CD4-positive, alpha-beta T cell treated with Interleukin-10 for 1 hour (primary cell): Measurements from ENCODE around the gene COX14.
"Not testable (repeated sequence)": the region's sequence is repeated elsewhere in the genome, so short reads cannot be mapped to it uniquely, and the experiment has no call there.

Experiments
- DNase-seq: peaks from one replicate; pipeline ENCODE4 v3.0.0-alpha.2; 2020

COX14 gene

DNA sequence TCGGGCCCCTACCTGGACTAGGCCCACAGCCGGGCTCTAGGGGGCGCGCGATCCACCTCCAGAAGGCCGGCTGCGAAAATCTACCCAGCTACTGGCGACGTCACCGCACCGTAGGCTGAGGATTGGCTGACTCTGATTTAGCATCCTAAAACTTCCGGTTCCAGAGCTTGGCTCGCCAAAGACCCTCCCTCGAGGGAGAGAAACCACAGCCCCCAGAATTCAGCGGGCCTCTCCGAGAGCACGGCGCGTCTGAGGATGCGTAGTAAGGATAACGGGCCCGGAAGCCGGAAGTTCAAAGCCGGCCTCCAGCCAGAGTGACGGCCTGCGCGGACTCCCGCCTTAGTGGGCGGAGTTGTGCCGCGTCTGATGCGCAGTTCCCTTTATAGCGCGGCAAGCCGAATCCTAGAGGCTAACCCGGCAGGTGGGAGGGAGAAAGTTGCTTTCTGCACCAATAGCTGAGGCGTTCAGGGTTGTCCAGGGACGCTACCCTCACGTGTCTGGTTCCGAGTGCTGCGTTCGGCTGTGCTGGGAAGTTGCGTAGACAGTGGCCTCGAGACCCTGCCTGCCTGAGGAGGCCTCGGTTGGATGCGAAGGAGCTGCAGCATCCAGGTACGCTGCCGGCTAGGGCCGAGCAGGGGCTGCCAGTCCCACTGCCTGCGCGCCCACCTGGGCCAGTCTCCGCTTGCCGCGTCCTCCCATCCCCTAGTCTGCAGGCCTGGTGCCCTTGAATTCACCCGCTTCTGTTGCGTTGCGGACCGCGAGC, at the start of gene COX14:
Gene COX14 (plus strand): TSS at position 544 of the 763 bp plus-strand sequence. CDS start 7,808 bp downstream, outside the sequence.
- peak; percentile 100 for DNase-seq

DNA sequence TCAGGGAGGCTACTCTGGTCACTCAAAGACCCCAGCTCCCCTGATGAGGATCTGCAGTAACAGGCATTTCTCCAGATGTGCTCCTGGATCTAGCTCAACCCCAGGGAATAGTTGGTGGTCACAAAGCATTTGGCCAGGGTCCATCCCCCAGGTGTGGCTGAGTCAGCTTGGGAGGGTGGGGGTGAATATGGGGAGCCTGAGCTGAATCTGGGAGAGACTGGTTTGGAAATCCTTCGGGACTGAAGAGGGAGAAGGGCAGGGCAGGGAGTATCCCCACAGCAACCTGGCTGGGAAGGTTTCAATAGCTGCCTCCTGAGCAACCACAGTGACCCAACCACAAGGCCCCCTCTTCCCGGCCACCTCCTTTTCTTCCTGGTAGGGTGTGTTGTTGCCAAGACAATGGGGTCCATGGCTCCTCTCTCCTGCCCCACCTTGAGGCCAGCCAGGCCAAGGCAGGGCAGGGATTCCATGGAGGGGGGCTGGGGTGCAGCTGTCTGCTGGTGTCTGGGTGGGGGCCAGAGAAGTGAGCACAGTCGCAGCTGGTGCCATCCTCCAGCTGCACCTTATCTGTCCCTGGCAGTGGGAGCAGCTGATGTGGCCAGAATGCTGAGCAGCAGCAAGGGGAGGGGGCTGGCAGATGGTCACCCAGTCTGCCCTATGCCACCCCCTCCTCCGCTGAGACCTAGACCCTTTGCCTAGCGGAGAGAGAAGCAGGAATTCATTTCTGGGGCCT, 49.1 kb upstream of the COX14 start:
- no peak for DNase-seq

- no peak for DNase-seq
These were observed 46.2 kb upstream of the COX14 start for GRCh38 chr12:50065726-50066310.

DNA sequence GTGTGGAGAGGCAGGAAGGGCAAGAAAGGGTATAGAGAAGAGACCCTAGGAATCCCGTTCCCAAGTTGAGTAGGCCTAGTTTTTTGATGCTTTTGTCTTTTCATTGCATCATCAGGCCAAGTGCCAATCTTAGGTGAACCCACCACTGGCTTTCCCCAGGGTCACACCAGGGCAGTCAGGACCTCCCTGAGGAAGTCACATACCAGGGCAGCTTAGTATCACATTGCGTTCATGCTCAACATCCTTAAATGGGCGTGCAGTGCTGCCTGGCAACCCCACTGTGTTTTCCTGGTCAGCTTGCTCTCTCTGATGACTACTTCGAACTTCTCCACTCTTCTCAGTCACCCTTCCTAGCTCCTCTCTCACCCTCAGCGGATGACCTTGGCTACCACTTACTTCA, 45.6 kb upstream of the COX14 start:
- DNase-seq: no peak

- no peak for DNase-seq
These were observed 43.0 kb upstream of the COX14 start for GRCh38 chr12:50069069-50069468.

GRCh38 chr12:50069539-50069938, 42.5 kb upstream of the COX14 start:
- DNase-seq: no peak

- peak; percentile 68 for DNase-seq
These were observed 41.5 kb upstream of the COX14 start for GRCh38 chr12:50070314-50071060.

DNA sequence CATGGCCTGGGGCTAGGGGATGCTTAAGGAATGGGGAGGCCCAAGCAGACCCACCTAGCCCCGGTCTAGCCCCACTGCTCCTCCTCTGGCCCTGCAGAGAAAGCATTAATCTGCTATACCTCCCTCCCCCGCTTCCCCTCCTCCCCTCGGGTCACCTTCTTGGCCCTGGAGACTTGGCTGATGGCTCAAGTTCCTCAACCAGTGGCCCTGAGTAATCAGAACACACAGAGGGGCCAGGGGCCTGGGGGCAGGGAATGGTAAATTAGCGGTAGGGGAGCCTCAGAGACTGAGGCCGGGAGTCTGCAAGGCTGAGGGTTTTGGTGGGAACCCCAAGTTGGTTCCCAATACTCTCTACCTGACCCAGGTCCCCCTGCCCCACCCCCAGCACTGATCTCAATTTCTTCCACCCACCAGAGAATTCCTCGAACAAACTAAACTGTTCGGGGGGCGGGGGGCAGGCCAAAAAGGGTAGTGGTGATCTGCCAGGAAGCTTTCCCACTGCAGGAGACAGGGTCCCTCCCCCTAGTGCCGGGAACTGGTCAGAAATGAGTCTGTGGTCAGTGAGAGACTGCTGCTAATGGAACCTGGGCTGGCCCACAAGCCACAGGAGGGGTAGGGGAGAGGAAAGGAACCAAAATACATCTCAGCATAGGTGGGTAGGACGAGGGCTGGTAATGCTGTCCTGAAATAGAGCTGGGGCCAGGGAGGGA, 39.7 kb upstream of the COX14 start:
- DNase-seq: no peak

DNA sequence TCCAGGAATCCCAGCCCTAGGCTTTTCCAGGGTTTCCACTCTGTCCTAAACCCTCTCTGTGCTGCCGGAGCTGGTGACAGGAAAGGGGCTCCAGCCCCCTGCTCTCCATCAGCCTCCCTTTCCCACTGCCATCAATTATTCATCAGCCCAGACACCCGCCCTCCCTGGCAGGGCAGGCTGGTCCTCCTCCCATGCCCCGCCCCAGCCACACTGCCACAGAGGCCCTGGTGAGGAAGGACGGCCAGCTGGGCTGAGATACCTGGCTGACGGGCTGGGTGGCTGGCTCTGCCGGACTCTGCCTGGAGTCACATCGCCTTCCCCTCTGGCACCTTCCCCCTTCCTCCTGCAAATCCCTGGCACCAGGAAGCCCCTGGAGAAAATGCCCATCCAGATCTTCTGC, 38.8 kb upstream of the COX14 start:
- DNase-seq: no peak

GRCh38 chr12:50073712-50074111, 38.3 kb upstream of the COX14 start:
- DNase-seq: no peak

DNA sequence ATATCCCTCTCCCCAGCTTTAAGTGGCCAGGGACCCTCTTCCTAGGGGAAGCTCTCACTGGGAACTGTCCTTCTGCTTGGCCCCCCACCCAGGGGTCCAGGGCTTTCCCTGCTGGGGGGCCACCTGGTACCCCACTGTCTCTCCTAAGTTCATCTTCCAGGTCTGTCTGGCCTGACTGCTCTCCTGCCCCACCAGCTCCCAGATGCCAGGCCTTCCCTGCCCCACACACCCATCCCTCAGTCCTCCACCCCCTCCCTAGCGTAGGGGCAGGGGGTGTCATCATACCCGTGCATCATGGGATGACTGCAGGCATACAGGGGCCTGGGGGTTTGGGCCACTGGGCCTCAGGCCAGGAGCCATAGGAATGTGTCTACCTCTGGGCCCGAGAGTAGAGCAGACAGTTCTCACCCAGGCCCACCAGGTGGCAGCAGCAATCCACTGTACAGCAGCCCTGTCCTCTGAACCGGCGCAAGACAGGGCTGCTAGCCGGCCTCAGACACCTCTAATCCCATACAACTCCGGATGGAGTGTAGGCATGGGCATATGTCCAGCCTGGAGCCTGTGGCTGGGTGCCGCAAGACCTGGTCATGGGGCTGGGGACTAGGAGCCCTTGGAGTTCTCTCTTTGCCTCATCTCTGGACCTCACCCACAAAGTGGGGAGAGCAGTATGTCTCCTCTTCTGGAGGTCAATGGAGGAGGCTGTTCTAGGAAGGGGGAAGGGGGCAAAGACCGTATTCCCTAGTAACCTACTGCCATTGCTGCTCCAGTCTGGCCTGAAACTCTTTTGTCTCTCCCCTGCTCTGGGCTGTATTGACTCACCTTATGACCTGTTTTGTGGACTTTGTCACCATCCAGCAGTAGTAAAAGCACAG, 36.9 kb upstream of the COX14 start:
- peak; percentile 82 for DNase-seq

- DNase-seq: no peak
These were observed 36.2 kb upstream of the COX14 start for GRCh38 chr12:50075808-50076170.

GRCh38 chr12:50077099-50077498, 34.9 kb upstream of the COX14 start:
- DNase-seq: no peak

DNA sequence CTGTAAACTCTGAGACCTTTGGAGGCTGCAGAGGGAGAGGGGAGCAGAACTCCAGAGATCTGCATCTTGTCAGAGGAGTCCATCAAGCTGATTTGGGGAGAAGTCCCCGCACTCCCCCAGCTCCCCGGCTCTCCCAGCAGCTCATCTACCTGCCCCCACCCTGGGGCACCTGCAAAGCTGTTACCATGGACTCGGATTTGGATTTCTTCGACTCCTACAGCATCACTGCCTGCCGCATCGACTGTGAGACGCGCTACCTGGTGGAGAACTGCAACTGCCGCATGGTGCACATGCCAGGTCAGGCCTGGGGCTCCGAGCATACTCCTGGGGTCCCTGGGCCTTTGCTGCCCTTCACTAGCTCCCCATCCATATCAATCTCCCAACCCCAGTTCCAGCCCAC, 33.8 kb upstream of the COX14 start:
- no peak for DNase-seq

DNA sequence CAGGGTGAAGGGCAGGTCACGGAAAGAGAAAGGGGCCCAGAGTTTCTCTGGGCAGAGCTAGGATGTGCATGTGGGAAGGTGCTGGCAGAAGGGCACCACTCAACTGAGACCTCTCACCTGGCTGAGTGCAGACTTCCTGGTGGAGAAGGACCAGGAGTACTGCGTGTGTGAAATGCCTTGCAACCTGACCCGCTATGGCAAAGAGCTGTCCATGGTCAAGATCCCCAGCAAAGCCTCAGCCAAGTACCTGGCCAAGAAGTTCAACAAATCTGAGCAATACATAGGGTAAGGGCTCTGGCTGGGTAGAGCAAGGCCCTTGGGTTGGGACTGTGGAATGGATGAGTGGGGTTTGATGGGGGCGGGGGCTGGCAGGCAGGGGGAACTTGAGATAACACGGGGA, 32.3 kb upstream of the COX14 start:
- DNase-seq: no peak

DNA sequence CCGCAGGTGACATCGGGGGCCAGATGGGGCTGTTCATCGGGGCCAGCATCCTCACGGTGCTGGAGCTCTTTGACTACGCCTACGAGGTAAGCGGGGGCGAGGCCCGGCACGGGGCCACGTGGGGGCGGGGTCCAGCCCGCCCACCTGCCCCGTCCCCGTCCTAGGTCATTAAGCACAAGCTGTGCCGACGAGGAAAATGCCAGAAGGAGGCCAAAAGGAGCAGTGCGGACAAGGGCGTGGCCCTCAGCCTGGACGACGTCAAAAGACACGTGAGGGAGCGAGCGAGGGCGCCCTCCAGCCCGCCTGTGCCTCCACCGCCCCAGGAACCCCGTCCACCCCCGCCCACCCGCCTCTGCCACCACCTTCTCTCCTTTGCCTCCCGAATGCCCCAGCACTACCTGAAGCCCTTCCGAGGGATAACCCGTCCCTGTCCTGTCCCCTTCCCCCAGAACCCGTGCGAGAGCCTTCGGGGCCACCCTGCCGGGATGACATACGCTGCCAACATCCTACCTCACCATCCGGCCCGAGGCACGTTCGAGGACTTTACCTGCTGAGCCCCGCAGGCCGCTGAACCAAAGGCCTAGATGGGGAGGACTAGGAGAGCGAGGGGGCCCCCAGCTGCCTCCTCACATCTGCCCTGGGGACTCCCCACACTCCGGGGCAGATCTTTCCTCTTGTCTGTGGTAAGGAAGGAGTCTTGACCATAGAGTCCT, 30.8 kb upstream of the COX14 start:
- no peak for DNase-seq

DNA sequence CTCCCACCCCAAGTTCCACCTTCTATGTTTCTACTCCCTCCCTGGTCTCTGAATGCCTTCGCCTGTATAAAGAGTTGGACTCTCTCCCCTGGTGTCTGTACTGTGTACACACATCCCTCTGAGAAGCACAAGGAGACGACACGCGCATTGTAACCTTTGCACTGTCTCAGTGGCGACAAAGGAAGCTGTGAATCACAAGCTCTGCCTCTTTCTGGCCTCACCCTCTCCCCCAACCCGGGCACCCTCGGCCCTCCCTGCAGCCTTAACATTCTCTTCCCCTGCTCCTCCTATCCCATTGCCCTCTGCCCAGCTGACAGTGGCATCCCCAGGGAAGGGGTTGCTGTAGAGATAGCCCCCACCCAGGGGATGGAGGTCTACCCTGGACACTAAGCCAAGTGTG, 29.4 kb upstream of the COX14 start:
- no peak for DNase-seq

- DNase-seq: no peak
These were observed 28.7 kb upstream of the COX14 start for GRCh38 chr12:50083301-50083700.

DNA sequence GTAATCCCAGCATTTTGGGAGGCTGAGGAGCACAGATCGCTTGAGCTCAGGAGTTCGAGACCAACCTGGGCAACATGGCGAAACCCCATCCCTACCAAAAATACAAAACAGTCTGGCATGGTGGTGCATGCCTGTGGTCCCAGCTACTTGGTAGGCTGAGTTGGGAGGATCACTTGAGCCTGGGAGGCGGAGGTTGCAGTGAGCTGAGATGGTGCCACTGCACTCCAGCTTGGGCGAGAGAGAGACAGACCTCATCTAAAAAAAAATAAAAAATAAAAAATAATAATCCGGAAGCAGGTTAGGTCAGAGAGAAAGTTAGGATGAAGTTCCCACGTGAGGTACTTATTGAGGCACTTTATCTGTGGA, 27.6 kb upstream of the COX14 start:
- not testable (repeated sequence) for DNase-seq

DNA sequence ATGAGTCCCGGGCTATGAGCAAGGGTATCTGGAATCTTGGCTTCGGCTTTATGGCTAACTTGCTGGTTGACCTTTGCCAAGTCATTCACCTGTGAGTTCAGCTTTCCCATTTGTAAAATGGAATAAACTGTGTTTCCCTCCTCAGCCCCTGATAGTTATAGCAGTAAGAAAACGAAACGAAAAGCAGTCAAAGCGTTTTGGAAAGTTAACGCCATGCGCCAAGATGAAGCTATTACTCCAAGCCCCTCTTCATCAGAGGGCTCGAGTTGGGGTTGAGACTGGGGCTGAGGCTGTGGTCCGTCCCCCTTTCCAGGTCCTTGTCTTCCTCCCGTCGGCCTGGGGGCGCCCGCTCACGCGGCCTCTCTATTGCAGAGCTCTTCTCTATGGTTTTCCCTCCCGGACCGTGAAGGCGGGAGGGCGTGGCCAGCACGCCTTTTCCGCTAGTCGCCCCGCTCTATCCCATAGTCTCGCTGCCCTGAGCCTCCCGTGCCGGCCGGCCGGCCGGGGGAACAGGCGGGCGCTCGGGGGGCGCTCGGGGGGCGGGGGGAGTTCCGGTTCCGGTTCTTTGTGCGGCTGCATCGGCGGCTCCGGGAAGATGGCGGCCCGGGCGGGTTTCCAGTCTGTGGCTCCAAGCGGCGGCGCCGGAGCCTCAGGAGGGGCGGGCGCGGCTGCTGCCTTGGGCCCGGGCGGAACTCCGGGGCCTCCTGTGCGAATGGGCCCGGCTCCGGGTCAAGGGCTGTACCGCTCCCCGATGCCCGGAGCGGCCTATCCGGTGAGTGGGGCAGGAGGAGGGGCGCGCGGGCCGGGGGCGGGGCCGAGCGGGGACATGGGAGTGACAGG, 27.0 kb upstream of the COX14 start, which contains the start of gene SMARCD1:
Gene SMARCD1 (plus strand): TSS at position 568 of the 840 bp plus-strand sequence. CDS start 28 bp downstream, at position 596.
- DNase-seq: peak; percentile 91
